IMR-90 (cell line): ENCODE measurements around the gene PRKAR1B. TPM values are rescaled to one million over a fixed set of nuclear protein-coding genes. Genes with fewer than 3 reads are reported as not detected.
A peak's percentile ranks its signal among the peaks of the same experiment; 100 is the strongest.

ENCODE experiments used
- ATAC-seq: fragments of 200-7000 bp; cut with Tn5 transposase; 2 replicates; pipeline ENCODE4 v1.9.1; 2020; ENCODE audit warnings: low read depth, mild to moderate bottlenecking, moderate library complexity
- BruUV-seq: library from RNA; stranded (reverse); fragments of 400-500 nt; replicated peaks from 2 replicates; lab custom pipeline; 2021; lab: Mats Ljungman, UMichigan
- CTCF ChIA-PET: fragments of 300-600 bp; formaldehyde crosslinking; extraction: SDS; loops from one replicate; lab custom pipeline; 2021; ENCODE audit warnings: antibody characterized with exemption; lab: Yijun Ruan, JAX
- POLR2A ChIA-PET: fragments of 300-600 bp; sonication (Branson Sonifier 250); formaldehyde crosslinking; loops from one replicate; lab custom pipeline; 2022; ENCODE audit warnings: antibody characterized with exemption; ENCODE audit not compliant: unreplicated experiment; lab: Charles Lee
- DNase-seq: peaks from one replicate; pipeline ENCODE4 v3.0.0; 2013
- H2AFZ ChIP-seq: replicated peaks from 2 replicates; pipeline ENCODE3; 2013; ENCODE audit warnings: low read length, mild to moderate bottlenecking; ENCODE audit not compliant: poor library complexity
- H2AK5ac ChIP-seq: 2 replicates; pipeline ENCODE4 v1.6.1; 2013; ENCODE audit warnings: low read depth, low read length, inconsistent platforms
- H2AK9ac ChIP-seq: replicated peaks from 2 replicates; pipeline ENCODE3; 2013; ENCODE audit warnings: mild to moderate bottlenecking, low read depth, low read length, moderate library complexity; ENCODE audit not compliant: poor library complexity
- H2BK120ac ChIP-seq: 2 replicates; pipeline ENCODE4 v1.6.1; 2013; ENCODE audit warnings: low read depth, low read length, inconsistent platforms
- H2BK15ac ChIP-seq: 3 replicates; pipeline ENCODE4 v1.6.1; 2013; ENCODE audit warnings: low read depth, low read length, inconsistent platforms
- H2BK20ac ChIP-seq: 2 replicates; pipeline ENCODE4 v1.6.1; 2013; ENCODE audit warnings: low read depth, mild to moderate bottlenecking, inconsistent platforms, low read length, moderate library complexity
- H2BK5ac ChIP-seq: 2 replicates; pipeline ENCODE4 v1.6.1; 2013; ENCODE audit warnings: mild to moderate bottlenecking, low read depth, low read length, inconsistent platforms; ENCODE audit not compliant: poor library complexity, severe bottlenecking
- H3K14ac ChIP-seq: replicated peaks from 2 replicates; pipeline ENCODE4 v1.6.1; 2013; ENCODE audit warnings: low read depth, low read length, inconsistent platforms
- H3K18ac ChIP-seq: 2 replicates; pipeline ENCODE4 v1.6.1; 2013; ENCODE audit warnings: low read depth, low read length, control low read depth
- H3K23ac ChIP-seq: 2 replicates; pipeline ENCODE4 v1.6.1; 2013; ENCODE audit warnings: low read depth, low read length, inconsistent platforms
- H3K27ac ChIP-seq: 2 replicates; pipeline ENCODE4 v1.5.1; 2013; ENCODE audit warnings: mild to moderate bottlenecking, control low read depth, low read length; ENCODE audit not compliant: insufficient read depth
- H3K27me3 ChIP-seq: 2 replicates; pipeline ENCODE4 v1.6.1; 2013; ENCODE audit warnings: low read length; ENCODE audit not compliant: control insufficient read depth, insufficient read depth
- H3K36me3 ChIP-seq: 2 replicates; pipeline ENCODE4 v1.6.1; 2013; ENCODE audit warnings: low read length, mixed read lengths; ENCODE audit not compliant: control insufficient read depth, insufficient read depth
- H3K4ac ChIP-seq: 2 replicates; pipeline ENCODE4 v1.6.1; 2013; ENCODE audit warnings: low read depth, low read length, inconsistent platforms
- H3K4me1 ChIP-seq: 2 replicates; pipeline ENCODE4 v1.6.1; 2013; ENCODE audit warnings: low read length, mixed read lengths; ENCODE audit not compliant: control insufficient read depth, insufficient read depth
- H3K4me2 ChIP-seq: 2 replicates; pipeline ENCODE4 v1.6.1; 2013; ENCODE audit warnings: low read depth, mild to moderate bottlenecking, control low read depth, low read length, moderate library complexity
- H3K4me3 ChIP-seq: 2 replicates; pipeline ENCODE4 v1.5.1; 2013; ENCODE audit warnings: low read depth, mild to moderate bottlenecking, control low read depth, low read length, moderate library complexity; ENCODE audit not compliant: insufficient read depth
- H3K56ac ChIP-seq: 2 replicates; pipeline ENCODE4 v1.6.1; 2013; ENCODE audit warnings: low read length, inconsistent platforms; ENCODE audit not compliant: insufficient read depth; ENCODE audit errors: extremely low read depth
- H3K79me1 ChIP-seq, 2 experiments: 2 replicates each; pipeline ENCODE4 v1.6.1; 2013; ENCODE audit warnings: low read length in 2 of 2, inconsistent platforms in 1 of 2, low read depth in 1 of 2
- H3K9ac ChIP-seq: 2 replicates; pipeline ENCODE4 v1.6.1; 2013; ENCODE audit warnings: low read depth, low read length, control low read depth
- H3K9me1 ChIP-seq: 2 replicates; pipeline ENCODE4 v1.6.1; 2013; ENCODE audit warnings: low read length, inconsistent platforms; ENCODE audit not compliant: insufficient read depth
- H3K9me3 ChIP-seq: 2 replicates; pipeline ENCODE4 v1.6.1; 2013; ENCODE audit warnings: low read length; ENCODE audit not compliant: control insufficient read depth, insufficient read depth
- H4K20me1 ChIP-seq: 2 replicates; pipeline ENCODE4 v1.6.1; 2013; ENCODE audit warnings: low read length, inconsistent platforms; ENCODE audit not compliant: insufficient read depth
- H4K5ac ChIP-seq: 2 replicates; pipeline ENCODE4 v1.6.1; 2013; ENCODE audit warnings: mild to moderate bottlenecking, low read depth, low read length, control low read depth
- H4K8ac ChIP-seq, 2 experiments: 2 replicates each; pipeline ENCODE4 v1.6.1; 2013; ENCODE audit warnings: low read depth in 2 of 2, low read length in 2 of 2, control low read depth in 1 of 2, inconsistent platforms in 1 of 2
- H4K91ac ChIP-seq: 2 replicates; pipeline ENCODE4 v1.6.1; 2013; ENCODE audit warnings: low read depth, low read length, inconsistent platforms; ENCODE audit not compliant: insufficient read depth
- BHLHE40 ChIP-seq: fragments of 150-350 bp; IDR thresholded peaks from 2 replicates; pipeline ENCODE4 v1.6.1; 2016; ENCODE audit warnings: mild to moderate bottlenecking, low read depth, low read length
- CHD1 ChIP-seq: IDR thresholded peaks from 2 replicates; pipeline ENCODE4 v1.6.1; 2012; ENCODE audit warnings: low read depth, low read length, improper control_type of control experiment
- FOS ChIP-seq: fragments of 150-350 bp; IDR thresholded peaks from 2 replicates; pipeline ENCODE4 v1.6.1; 2016; ENCODE audit warnings: low read depth, low read length
- MAFK ChIP-seq: IDR thresholded peaks from 2 replicates; pipeline ENCODE4 v1.6.1; 2012; ENCODE audit warnings: low read depth, low read length, improper control_type of control experiment
- MAZ ChIP-seq: IDR thresholded peaks from 2 replicates; pipeline ENCODE4 v1.6.1; 2012; ENCODE audit warnings: low read depth, mild to moderate bottlenecking, low read length, improper control_type of control experiment, moderate library complexity, borderline replicate concordance
- MXI1 ChIP-seq: IDR thresholded peaks from 2 replicates; pipeline ENCODE4 v1.6.1; 2012; ENCODE audit warnings: low read depth, mild to moderate bottlenecking, low read length, moderate library complexity, borderline replicate concordance
- NFE2L2 ChIP-seq: fragments of 150-350 bp; IDR thresholded peaks from 2 replicates; pipeline ENCODE4 v1.6.1; 2016; ENCODE audit warnings: low read depth, mild to moderate bottlenecking, low read length
- RAD21 ChIP-seq: IDR thresholded peaks from 2 replicates; pipeline ENCODE4 v1.6.1; 2012; ENCODE audit warnings: low read length, improper control_type of control experiment
- RCOR1 ChIP-seq: IDR thresholded peaks from 2 replicates; pipeline ENCODE4 v1.6.1; 2012; ENCODE audit warnings: mild to moderate bottlenecking, low read length, improper control_type of control experiment; ENCODE audit not compliant: insufficient replicate concordance
- RFX5 ChIP-seq: IDR thresholded peaks from 2 replicates; pipeline ENCODE4 v1.8.0; 2012; ENCODE audit warnings: low read depth, mild to moderate bottlenecking, low read length, moderate library complexity
- SMC3 ChIP-seq: fragments of 150-350 bp; IDR thresholded peaks from 2 replicates; pipeline ENCODE4 v1.6.1; 2016; ENCODE audit warnings: low read depth, mild to moderate bottlenecking, antibody characterized with exemption, low read length, moderate library complexity
- WGBS, 2 experiments: methylation state at CpG; one replicate each; pipeline versions ENCODE4 v1.1.5 to v1.1.7; 2013; ENCODE audit warnings: missing lambda C conversion rate in 2 of 2; ENCODE audit not compliant: insufficient read length in 1 of 2; ENCODE audit errors: extremely low coverage in 2 of 2; 5-methylcytosine and 5-hydroxymethylcytosine counted together
- dilution Hi-C: fragments of 300-500 bp; cut with HindIII; formaldehyde crosslinking; loops from one replicate; pipeline ENCODE4 v1.14.3; 2018; ENCODE audit warnings: low sequenced_read_pairs; ENCODE audit not compliant: unreplicated experiment
- in situ Hi-C: fragments of 300-500 bp; cut with MboI; formaldehyde crosslinking; loops from 3 replicates; pipeline ENCODE4 v1.14.3; 2019; ENCODE audit warnings: low sequenced_read_pairs, inconsistent platforms, mixed read lengths
- intact Hi-C: fragments of 100-400 bp; cut with micrococcal nuclease; formaldehyde crosslinking; loops from 2 replicates; pipeline ENCODE4 v1.10.0; 2022
- polyA plus RNA-seq, 3 experiments: library from polyadenylated mRNA; depleted of rRNA; stranded (reverse); fragments of >200 nt; gene quantifications; 2 replicates each; pipeline ENCODE4 v1.2.3, GENCODE V29; 2012; ENCODE audit warnings: low replicate concordance in 1 of 3
- total RNA-seq: library from RNA; depleted of rRNA; stranded (reverse); fragments of >200 nt; gene quantifications from 2 replicates; pipeline ENCODE4 v1.2.3, GENCODE V29; 2012
- TF ChIP-seq, protein P1 (sequence below): fragments of 150-350 bp; IDR thresholded peaks from 2 replicates; pipeline ENCODE4 v1.6.1; 2017; ENCODE audit warnings: mild to moderate bottlenecking, antibody characterized with exemption, low read length, low read depth
- TF ChIP-seq, protein P2 (sequence below): conservative IDR thresholded peaks from 2 replicates; pipeline ENCODE4 v1.5.1; 2012; ENCODE audit warnings: mild to moderate bottlenecking, low read depth, low read length, improper control_type of control experiment

The PRKAR1B gene
- total and polyA plus RNA-seq, 2 of the 4 experiments (the other 2 are of a cell fraction), result 15.2 to 20.2 TPM

DNA sequence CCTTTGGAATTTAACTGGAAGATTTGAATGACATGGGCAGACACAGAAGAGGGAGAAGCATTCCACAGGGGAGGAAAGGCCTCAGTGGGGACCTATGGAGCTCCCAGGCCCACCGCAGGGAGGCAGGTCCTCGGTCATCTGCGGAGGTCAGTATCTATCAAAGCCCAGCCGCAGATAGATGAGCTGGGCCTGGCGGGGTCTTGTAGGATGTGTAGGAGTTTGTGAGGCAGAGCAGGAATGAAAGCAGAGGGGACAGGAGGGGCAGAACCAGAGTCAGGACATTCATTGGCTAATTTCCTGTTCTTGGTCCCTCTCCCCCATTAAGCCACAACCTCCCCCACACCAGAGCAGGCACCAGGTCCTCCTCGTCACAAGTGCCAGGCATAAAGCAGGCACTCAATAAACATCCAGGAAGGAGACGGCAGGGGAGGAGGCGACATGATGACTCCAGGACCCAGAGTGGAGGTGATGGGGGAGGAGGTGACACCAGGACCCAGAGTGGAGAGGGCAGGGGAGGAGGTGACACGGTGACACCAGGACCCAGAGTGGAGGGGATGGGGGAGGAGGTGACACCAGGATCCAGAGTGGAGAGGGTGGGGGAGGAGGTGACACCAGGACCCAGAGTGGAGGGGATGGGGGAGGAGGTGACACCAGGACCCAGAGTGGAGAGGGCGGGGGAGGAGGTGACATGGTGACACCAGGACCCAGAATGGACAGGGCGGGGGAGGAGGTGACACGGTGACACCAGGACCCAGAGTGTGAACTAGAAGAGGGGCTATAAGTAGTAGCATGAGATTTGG lies 123.7 kb downstream of the PRKAR1B start:
- Histone ChIP-seq H3K27me3 (no peaks in the 10 kb centered on the region; the same call in 1 of the 2 replicates), H4K8ac (no peak overlapping the region), H2AFZ (peak overlapping the region; percentile 72), H3K79me1 (no peaks in the 10 kb centered on the region), H3K18ac (no peak overlapping the region), H3K36me3 (no peaks in the 10 kb centered on the region), H3K4me2 (no peak overlapping the region), H3K9ac (no peak overlapping the region), H2BK20ac (no peak overlapping the region), H3K4me1 (0 out of 2 replicates have a peak, but pooled peaks cover 3% of the 10 kb centered on the region), H3K4ac (no peak overlapping the region), H3K56ac (no peak overlapping the region), H4K91ac (no peak overlapping the region), H2BK15ac (no peak overlapping the region), H4K5ac (no peak overlapping the region), H4K20me1 (no peaks in the 10 kb centered on the region), H3K9me3 (no peaks in the 10 kb centered on the region), H2AK5ac (no peak overlapping the region; the same call in 1 of the 2 replicates), H3K14ac (no peak overlapping the region), H3K9me1 (no peaks in the 10 kb centered on the region), H3K4me3 (no peak overlapping the region), H3K27ac (no peak overlapping the region), H2AK9ac (peak overlapping the region; percentile 42), H3K23ac (no peak overlapping the region), H2BK120ac (no peak overlapping the region), H2BK5ac (no peak overlapping the region)
- in situ Hi-C loops, result no loop called here
- intact Hi-C loops, result no loop called here
- 90% methylated on average over 6 of the region's 12 CpGs; no CpG with 5 or more reads in 1 of the 2 experiments for WGBS, 2 experiments
- no peak for TF ChIP-seq RAD21
- no peak for TF ChIP-seq SMC3
- TF ChIP-seq NFE2L2, result no peak
- TF ChIP-seq FOS, result no peak
- TF ChIP-seq MAZ, result no peak
- TF ChIP-seq, protein P1, sequence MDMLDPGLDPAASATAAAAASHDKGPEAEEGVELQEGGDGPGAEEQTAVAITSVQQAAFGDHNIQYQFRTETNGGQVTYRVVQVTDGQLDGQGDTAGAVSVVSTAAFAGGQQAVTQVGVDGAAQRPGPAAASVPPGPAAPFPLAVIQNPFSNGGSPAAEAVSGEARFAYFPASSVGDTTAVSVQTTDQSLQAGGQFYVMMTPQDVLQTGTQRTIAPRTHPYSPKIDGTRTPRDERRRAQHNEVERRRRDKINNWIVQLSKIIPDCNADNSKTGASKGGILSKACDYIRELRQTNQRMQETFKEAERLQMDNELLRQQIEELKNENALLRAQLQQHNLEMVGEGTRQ, result no peak
- no peak for TF ChIP-seq RFX5
- TF ChIP-seq BHLHE40, result no peak
- no peak for TF ChIP-seq MAFK
- TF ChIP-seq, protein P2, sequence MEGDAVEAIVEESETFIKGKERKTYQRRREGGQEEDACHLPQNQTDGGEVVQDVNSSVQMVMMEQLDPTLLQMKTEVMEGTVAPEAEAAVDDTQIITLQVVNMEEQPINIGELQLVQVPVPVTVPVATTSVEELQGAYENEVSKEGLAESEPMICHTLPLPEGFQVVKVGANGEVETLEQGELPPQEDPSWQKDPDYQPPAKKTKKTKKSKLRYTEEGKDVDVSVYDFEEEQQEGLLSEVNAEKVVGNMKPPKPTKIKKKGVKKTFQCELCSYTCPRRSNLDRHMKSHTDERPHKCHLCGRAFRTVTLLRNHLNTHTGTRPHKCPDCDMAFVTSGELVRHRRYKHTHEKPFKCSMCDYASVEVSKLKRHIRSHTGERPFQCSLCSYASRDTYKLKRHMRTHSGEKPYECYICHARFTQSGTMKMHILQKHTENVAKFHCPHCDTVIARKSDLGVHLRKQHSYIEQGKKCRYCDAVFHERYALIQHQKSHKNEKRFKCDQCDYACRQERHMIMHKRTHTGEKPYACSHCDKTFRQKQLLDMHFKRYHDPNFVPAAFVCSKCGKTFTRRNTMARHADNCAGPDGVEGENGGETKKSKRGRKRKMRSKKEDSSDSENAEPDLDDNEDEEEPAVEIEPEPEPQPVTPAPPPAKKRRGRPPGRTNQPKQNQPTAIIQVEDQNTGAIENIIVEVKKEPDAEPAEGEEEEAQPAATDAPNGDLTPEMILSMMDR, result no peak
- no peak for TF ChIP-seq CHD1
- no peak for TF ChIP-seq MXI1
- TF ChIP-seq RCOR1, result no peak
- CTCF ChIA-PET, result no interaction called here
- ATAC-seq (no peak), DNase-seq (no peak)
- POLR2A ChIA-PET, result no interaction called here
- BruUV-seq, result no TSS peak
- dilution Hi-C loops, result no loop called here
